ENCODE results near the gene ADNP2.

- TF ChIP-seq CTCF (IDR thresholded peaks at IDR 0.05) (no peak), POLR2A (IDR thresholded peaks at IDR 0.05) (no peak)
These were observed 71.9 kb downstream of the ADNP2 start for GRCh38 chr18:80180778-80181564.
